ENCODE data around the gene CYP3A7. TPM values are rescaled to one million over a fixed set of nuclear protein-coding genes. Genes with fewer than 3 reads are reported as not detected.
"Not testable (repeated sequence)": the region's sequence is repeated elsewhere in the genome, so short reads cannot be mapped to it uniquely, and the experiment has no call there.

Gene CYP3A7
- total and polyA plus RNA-seq, 10 donors: not detected

DNA sequence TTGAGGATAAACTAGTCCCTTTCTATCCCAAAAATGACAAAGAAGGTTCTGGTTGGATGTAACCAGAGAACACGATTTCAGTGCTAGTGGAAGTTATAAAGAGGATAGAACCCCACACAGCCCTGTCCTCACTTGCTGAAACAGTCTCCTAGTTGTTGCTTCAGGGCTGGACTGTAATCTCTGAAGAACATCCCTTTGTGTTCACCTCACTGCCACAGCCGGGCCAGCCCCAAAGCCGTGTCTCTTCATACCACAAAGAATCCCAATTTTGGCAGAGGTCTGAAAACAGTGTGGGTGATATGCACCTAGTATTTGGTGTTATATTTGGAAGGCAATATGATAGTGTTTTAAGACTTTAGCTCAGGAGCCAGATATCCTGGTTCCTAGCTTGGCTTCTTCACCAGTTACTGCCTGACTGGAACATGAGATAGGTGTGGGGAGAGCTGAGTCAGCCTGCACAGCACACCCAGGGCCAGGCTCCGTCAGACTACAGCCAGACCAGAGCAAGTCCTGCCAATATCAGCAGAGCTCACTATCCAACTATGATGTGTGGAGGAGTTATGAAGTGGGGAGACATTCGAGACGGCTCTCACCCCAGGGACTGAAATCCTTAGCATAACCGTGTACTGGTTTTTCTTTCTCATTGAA, 27.8 kb upstream of the CYP3A7 start:
- 84 to 89% (median 85%) methylated on average over 7 of the region's 7 CpGs for WGBS, 5 donors
- H3K9me3 ChIP-seq: no peaks in the 10 kb centered on the region
- no peak overlapping the region for H3K4me3 ChIP-seq
- H3K4me1 ChIP-seq: peaks cover 0 to 5% (median 0%) of the 10 kb centered on the region in 6 donors
- H3K36me3 ChIP-seq: no peaks in the 10 kb centered on the region
- no peak for DNase-seq
- TF ChIP-seq POLR2AphosphoS5 (IDR thresholded peaks at IDR 0.05) (no peak), POLR2A (IDR thresholded peaks at IDR 0.05) (no peak)
- TF ChIP-seq, protein P1, sequence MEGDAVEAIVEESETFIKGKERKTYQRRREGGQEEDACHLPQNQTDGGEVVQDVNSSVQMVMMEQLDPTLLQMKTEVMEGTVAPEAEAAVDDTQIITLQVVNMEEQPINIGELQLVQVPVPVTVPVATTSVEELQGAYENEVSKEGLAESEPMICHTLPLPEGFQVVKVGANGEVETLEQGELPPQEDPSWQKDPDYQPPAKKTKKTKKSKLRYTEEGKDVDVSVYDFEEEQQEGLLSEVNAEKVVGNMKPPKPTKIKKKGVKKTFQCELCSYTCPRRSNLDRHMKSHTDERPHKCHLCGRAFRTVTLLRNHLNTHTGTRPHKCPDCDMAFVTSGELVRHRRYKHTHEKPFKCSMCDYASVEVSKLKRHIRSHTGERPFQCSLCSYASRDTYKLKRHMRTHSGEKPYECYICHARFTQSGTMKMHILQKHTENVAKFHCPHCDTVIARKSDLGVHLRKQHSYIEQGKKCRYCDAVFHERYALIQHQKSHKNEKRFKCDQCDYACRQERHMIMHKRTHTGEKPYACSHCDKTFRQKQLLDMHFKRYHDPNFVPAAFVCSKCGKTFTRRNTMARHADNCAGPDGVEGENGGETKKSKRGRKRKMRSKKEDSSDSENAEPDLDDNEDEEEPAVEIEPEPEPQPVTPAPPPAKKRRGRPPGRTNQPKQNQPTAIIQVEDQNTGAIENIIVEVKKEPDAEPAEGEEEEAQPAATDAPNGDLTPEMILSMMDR (IDR thresholded peaks at IDR 0.05 in 8 of 11, conservative IDR thresholded peaks at IDR 0.05 in 3 of 11): no peak
- peaks cover 0 to 12% (median 0%) of the 10 kb centered on the region in 7 donors for H3K27me3 ChIP-seq (replicated peaks in 1 of 7)
- intact Hi-C loops (cut with DNase I; ENCODE audit: low total_unique reads): no loop called here
- no peak overlapping the region for H3K27ac ChIP-seq

DNA sequence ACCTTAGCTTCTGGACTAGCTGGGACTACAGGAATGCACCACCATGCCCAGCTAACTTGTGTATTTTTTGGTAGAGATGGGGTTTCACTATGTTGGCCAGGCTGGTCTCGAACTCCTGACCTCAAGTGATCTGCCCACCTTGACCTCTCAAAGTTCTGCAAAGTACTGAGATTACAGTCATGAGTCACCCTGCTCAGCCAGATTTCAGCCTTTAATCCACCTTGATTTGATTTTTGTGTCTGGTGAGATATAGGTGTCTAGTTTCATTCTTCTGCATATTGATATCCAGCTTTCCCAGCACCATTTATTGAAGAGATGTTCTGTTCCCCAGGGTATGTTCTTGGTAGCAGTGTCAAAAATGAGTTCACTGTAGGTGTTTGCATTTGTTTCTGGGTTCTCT, 20.1 kb upstream of the CYP3A7 start:
- WGBS, 5 donors: 74 to 92% (median 76%) methylated on average over 1 of the region's 1 CpG
- intact Hi-C loops (cut with DNase I; ENCODE audit: low total_unique reads): no loop called here
- peaks cover 0 to 5% (median 0%) of the 10 kb centered on the region in 7 donors for H3K27me3 ChIP-seq (replicated peaks in 1 of 7)
- DNase-seq: no peak
- no peaks in the 10 kb centered on the region for H3K36me3 ChIP-seq
- H3K4me1 ChIP-seq: no peaks in the 10 kb centered on the region
- no peaks in the 10 kb centered on the region for H3K9me3 ChIP-seq
- TF ChIP-seq, protein P1 (IDR thresholded peaks at IDR 0.05 in 8 of 11, conservative IDR thresholded peaks at IDR 0.05 in 3 of 11): no peak
- TF ChIP-seq POLR2A (IDR thresholded peaks at IDR 0.05): no peak
- TF ChIP-seq POLR2AphosphoS5 (IDR thresholded peaks at IDR 0.05): no peak
- no peak overlapping the region for H3K4me3 ChIP-seq
- H3K27ac ChIP-seq: no peak overlapping the region

DNA sequence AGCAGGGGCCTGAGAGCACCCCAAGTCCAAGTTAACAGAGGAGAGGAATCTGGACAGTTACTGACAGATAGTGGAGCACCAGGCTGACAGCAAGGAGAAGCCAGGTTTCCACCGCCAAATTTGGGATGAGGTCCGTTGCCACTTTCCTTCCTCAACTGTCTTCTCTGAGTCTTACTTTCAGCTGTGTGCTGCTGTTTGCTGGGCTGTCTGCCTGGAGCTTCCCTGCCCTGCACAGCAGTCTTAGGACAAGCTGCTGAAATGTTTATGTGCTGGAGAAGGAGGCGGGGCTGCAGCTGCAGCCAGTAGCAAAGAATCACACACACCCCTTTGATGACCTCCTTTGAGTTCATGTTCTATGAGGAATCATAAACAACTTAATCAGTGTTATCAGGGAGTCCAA, 17.4 kb upstream of the CYP3A7 start:
- Histone ChIP-seq H3K4me1 (no peaks in the 10 kb centered on the region), H3K27me3 (replicated peaks in 1 of 7) (peaks cover 0 to 5% (median 0%) of the 10 kb centered on the region in 7 donors), H3K9me3 (no peaks in the 10 kb centered on the region), H3K27ac (no peak overlapping the region), H3K4me3 (no peak overlapping the region), H3K36me3 (no peaks in the 10 kb centered on the region)
- 68 to 85% (median 71%) methylated on average over 3 of the region's 3 CpGs for WGBS, 5 donors
- DNase-seq: no peak
- no peak for TF ChIP-seq POLR2A (IDR thresholded peaks at IDR 0.05)
- no peak for TF ChIP-seq POLR2AphosphoS5 (IDR thresholded peaks at IDR 0.05)
- TF ChIP-seq, protein P1 (IDR thresholded peaks at IDR 0.05 in 8 of 11, conservative IDR thresholded peaks at IDR 0.05 in 3 of 11): no peak
- intact Hi-C loops (cut with DNase I; ENCODE audit: low total_unique reads): no loop called here

DNA sequence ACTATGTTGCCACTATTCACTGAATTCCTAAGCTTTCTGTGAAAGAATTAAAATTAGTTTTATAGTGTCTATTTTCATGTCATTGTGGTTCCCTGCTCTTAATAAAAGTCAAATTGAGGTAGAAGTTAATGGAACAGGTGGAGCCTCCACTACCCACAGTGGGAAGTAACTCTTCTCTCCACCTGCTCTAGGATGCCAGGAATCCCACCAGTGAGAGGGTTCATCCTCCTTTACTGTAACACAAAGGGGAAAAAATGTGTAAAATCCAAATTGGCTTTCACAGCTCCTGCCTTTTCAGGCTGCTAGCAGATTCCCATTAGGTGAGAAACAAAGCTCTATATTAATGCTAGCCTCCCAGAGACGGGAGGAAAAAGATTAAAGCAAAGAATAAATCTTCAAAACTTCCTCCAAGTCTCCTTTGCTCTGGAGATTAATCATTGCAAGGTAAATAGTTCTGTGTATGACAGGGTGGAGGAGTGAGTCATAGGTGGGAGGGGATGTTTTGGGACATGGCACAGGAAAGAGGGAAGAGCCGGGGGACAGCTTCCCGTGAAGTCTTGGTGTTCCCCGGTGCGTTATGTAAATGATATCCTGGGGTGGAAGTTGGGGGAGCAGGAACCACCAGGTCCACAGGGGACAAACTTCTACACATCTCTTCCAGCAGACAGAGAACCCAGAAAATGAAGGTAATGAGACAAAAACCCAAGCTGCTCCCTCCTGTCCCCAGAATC, 16.5 kb upstream of the CYP3A7 start:
- DNase-seq; H3K27me3 ChIP-seq (replicated peaks in 1 of 7); H3K36me3 ChIP-seq; H3K4me3 ChIP-seq; intact Hi-C loops (cut with DNase I; ENCODE audit: low total_unique reads); H3K4me1 ChIP-seq; H3K9me3 ChIP-seq; H3K27ac ChIP-seq: not testable (repeated sequence)
- 11 to 15% (median 14%) methylated on average over 5 of the region's 5 CpGs for whole genome bisulfite sequencing, 5 donors

Measured in spleen (tissue), 11 donors.